Psoas muscle (tissue), 8 donors: ENCODE data around the gene INO80. TPM values are rescaled to one million over a fixed set of nuclear protein-coding genes. Genes with fewer than 3 reads are reported as not detected.

ENCODE experiments used
- ATAC-seq, 4 donors: fragments of 200-7000 bp; cut with Tn5 transposase; one replicate each; pipeline ENCODE4 v1.9.1; 2020; ENCODE audit warnings: moderate library complexity in 3 of 4, mild to moderate bottlenecking in 2 of 4
- DNase-seq, 2 donors: peaks; one replicate each; pipeline ENCODE4 v3.0.0-alpha.2; 2020
- H3K27ac ChIP-seq: fragments of 200-600 bp; one replicate; pipeline ENCODE4 v1.8.0; 2022
- H3K27me3 ChIP-seq, 3 donors: fragments of 200-600 bp in 1 of 3; one replicate each; pipeline versions ENCODE4 v1.6.1 to v1.8.0; 2013 to 2022; ENCODE audit warnings: low read length in 2 of 3, mild to moderate bottlenecking in 2 of 3, moderate library complexity in 1 of 3; ENCODE audit not compliant: insufficient read depth in 3 of 3
- H3K36me3 ChIP-seq, 2 donors: fragments of 200-600 bp in 1 of 2; one replicate each; pipeline versions ENCODE4 v1.6.1 to v1.8.0; 2013 to 2022; ENCODE audit warnings: low read depth in 1 of 2, mild to moderate bottlenecking in 1 of 2, moderate library complexity in 1 of 2; ENCODE audit not compliant: insufficient read depth in 1 of 2
- H3K4me1 ChIP-seq: fragments of 200-600 bp; one replicate; pipeline ENCODE4 v1.8.0; 2022
- H3K4me3 ChIP-seq: fragments of 200-600 bp; one replicate; pipeline ENCODE4 v1.8.0; 2022; ENCODE audit warnings: mild to moderate bottlenecking
- H3K9me3 ChIP-seq: fragments of 200-600 bp; one replicate; pipeline ENCODE4 v1.8.0; 2022
- CTCF ChIP-seq: fragments of 200-600 bp; IDR thresholded peaks from one replicate; pipeline ENCODE4 v1.8.0; 2022; ENCODE audit warnings: antibody characterized with exemption
- WGBS, 3 donors: extraction: QIAGEN DNeasy Blood & Tissue Kit; methylation state at CpG; one replicate each; pipeline versions ENCODE4 v1.1.6 to v1.1.7; 2013; 5-methylcytosine and 5-hydroxymethylcytosine counted together
- intact Hi-C, 2 donors: fragments of 100-400 bp; cut with DNase I; formaldehyde crosslinking; loops; one replicate each; pipeline versions ENCODE4 v1.11.0 to v1.14.2; 2022
- polyA plus RNA-seq, 3 donors: library from polyadenylated mRNA; stranded (reverse); fragments of 200-250 nt; gene quantifications; one replicate each; pipeline ENCODE4 v1.2.3, GENCODE V29; 2013
- total RNA-seq, 4 donors: library from RNA; stranded (reverse); fragmentation: NEBNext Ultra II Directional in 2 of 4; extraction: Animal tissue kit (Norgen Biotek cat#: 25700) in 2 of 4; gene quantifications; one replicate each; pipeline versions ENCODE4 v1.2.1 to v1.2.4, GENCODE V29; 2021 to 2023
- donor health status: healthy with polysubstance abuse.
- donor health status: DM: no; HTN: no; CAD: no; lungs with moderate emphysema.
- donor health status: Bipolar disorder and iron deficiency.
- donor health status: healthy.
- donor health status: DM: yes; HTN: yes; CAD: no.
- donor health status: DM: no; HTN: no; CAD: no.
- donor health status: DM: no; HTN: no; CAD: no.
- donor health status: DM: yes; HTN: yes; CAD: no.

INO80 gene
- total and polyA plus RNA-seq, 7 donors = 12.4 to 30.5 (median 20.1) TPM

DNA sequence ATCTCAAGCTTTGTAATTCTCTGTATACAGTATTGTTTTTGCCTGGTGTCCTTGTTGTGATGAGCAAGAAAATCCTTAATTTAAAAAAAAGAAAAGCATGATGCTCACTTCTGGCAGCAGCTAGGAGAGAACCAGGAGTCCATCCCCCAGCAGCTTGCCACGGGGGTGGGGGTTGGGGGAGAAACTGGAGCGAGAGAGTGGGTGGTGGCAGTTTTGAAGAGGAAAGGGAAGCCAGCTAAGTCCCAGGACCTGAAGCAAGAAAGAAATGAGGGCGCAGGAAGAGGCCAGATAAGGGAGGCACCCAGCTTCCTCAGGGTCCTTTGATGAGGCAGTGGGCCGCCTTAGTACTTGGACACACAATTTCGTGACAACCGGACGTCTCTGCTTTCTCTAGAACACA lies 139.3 kb downstream of the INO80 start:
- Histone ChIP-seq H3K4me1 (no peaks in the 10 kb centered on the region), H3K27me3 (no peaks in the 10 kb centered on the region), H3K9me3 (no peaks in the 10 kb centered on the region), H3K27ac (no peak overlapping the region), H3K36me3 (peaks cover 9 to 68% of the 10 kb centered on the region in 2 donors), H3K4me3 (no peak overlapping the region)
- ATAC-seq (no peak), DNase-seq (no peak)
- TF ChIP-seq CTCF = no peak
- WGBS, 3 donors = 79 to 85% (median 79%) methylated on average over 7 of the region's 7 CpGs
- intact Hi-C loops = no loop called here

DNA sequence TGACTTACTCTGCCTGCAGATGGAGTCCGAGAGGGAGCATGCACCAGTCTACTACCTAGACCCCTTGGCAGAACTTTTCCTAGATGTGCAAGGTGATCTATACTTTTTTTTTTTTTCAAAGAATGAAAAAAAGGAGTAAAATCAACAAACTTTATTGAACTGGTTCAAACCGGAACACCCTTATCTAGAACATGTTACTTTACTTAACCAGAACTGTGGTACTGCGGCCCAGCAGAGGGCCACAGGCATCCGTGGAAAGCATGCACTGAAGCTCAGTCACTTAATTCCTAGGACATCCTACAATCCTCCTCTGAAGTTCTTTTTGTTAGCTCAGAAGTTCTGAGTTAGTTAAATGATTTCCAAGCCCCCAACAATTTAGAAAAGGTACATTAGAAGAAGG lies 141.2 kb downstream of the INO80 start:
- H3K4me3 ChIP-seq = no peak overlapping the region
- H3K27me3 ChIP-seq = no peaks in the 10 kb centered on the region
- ATAC-seq = no peak
- TF ChIP-seq CTCF = no peak
- no peak overlapping the region for H3K27ac ChIP-seq
- intact Hi-C loops = no loop called here
- no peaks in the 10 kb centered on the region for H3K9me3 ChIP-seq
- DNase-seq = no peak
- 85 to 87% (median 86%) methylated on average over 4 of the region's 4 CpGs for WGBS, 3 donors
- peaks cover 3 to 48% of the 10 kb centered on the region in 2 donors for H3K36me3 ChIP-seq
- H3K4me1 ChIP-seq = no peaks in the 10 kb centered on the region

DNA sequence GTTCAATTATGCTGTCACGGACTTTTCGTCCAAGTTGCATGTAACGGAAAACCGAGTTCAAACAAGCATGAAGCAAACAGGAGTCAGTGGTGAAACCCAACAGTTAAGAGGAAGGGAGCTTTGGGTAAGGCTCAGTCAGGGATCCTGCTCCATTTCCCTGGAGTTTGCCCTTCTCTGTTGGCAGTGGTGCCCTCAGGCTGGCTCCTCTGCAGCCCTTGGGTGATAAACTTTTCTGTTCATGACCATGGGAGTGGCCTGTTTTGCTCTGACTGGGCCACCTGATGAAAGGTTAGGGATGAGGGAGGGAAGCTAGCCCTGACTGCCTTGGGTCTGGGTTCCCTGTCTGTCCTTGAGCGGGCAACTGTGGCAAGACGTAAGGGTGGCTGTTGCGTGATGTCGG lies 146.7 kb downstream of the INO80 start:
- TF ChIP-seq CTCF = no peak
- DNase-seq (no peak), ATAC-seq (no peak)
- H3K4me3 ChIP-seq = no peak overlapping the region
- 81 to 93% (median 85%) methylated on average over 8 of the region's 8 CpGs for WGBS, 3 donors
- H3K4me1 ChIP-seq = peaks cover 16% of the 10 kb centered on the region
- no peaks in the 10 kb centered on the region for H3K27me3 ChIP-seq
- H3K27ac ChIP-seq = no peak overlapping the region
- intact Hi-C loops = loop anchor here in 1 of 2 donors (5.0 kb wide), 1 partner anchor 33 kb away; no protein-coding TSS in a partner anchor
- H3K9me3 ChIP-seq = no peaks in the 10 kb centered on the region
- peaks cover 0 to under 1% of the 10 kb centered on the region in 2 donors for H3K36me3 ChIP-seq

- H3K9me3 ChIP-seq = no peaks in the 10 kb centered on the region
- intact Hi-C loops = loop anchor here in 1 of 2 donors (5.0 kb wide), 1 partner anchor 34 kb away; no protein-coding TSS in a partner anchor
- peaks cover 16% of the 10 kb centered on the region for H3K4me1 ChIP-seq
- no peaks in the 10 kb centered on the region for H3K36me3 ChIP-seq
- WGBS, 3 donors = 65 to 76% (median 73%) methylated on average over 6 to 7 of the region's 7 CpGs
- DNase-seq (no peak), ATAC-seq (no peak)
- H3K4me3 ChIP-seq = no peak overlapping the region
- no peaks in the 10 kb centered on the region for H3K27me3 ChIP-seq
- H3K27ac ChIP-seq = no peak overlapping the region
- no peak for TF ChIP-seq CTCF
Observed at GRCh38 chr15:40968290-40969085, 147.6 kb downstream of the INO80 start.
